GM19372 (cell line): ENCODE results near the gene UBR3.
"Not testable (repeated sequence)": the region's sequence is repeated elsewhere in the genome, so short reads cannot be mapped to it uniquely, and the experiment has no call there.

ENCODE experiments used
- ATAC-seq: cut with Tn5 transposase; IDR thresholded peaks from one replicate; pipeline ENCODE4 v1.9.1; 2021; ENCODE audit warnings: mild to moderate bottlenecking, low read depth, moderate library complexity; ENCODE audit not compliant: unreplicated experiment

The UBR3 gene

DNA sequence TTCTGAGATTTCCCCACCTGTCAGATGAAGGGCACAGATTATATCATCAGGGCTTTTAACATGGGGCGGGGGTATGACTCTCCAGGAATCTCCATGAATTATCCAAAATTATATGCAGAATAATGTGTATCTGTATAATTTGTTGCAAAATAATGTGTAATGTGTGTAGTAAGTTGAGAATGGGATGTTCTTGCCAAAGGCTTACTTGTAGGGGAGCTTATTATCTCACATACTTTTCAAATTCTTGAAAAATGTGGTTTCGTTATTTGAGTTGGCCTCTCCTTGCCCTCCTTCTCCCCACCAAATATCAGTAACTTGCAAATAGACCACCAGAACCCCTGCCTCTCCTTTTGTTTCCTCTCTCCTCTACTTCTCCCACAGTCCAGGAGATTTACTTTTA is 35.6 kb downstream of the UBR3 start:
- no peak for ATAC-seq

DNA sequence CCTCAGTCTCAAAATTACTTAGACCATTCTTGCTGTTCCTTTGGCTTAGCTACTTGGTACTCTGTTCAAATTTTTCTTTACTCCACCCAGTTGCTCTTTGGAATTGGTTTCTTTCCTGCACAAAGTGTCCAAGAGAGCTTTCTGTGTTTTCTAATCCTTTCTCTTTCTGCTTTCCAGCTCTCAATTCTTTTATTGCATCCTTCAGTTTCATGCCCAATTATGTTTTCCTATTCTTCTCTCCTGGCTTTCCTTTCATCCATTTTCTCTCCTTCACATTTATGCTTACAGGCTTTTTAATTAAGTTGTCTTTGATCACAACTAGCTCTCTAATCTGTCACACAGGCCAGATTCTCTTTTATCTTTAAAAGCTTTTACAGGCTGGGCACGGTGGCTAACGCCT is 38.2 kb downstream of the UBR3 start:
- ATAC-seq, result no peak

DNA sequence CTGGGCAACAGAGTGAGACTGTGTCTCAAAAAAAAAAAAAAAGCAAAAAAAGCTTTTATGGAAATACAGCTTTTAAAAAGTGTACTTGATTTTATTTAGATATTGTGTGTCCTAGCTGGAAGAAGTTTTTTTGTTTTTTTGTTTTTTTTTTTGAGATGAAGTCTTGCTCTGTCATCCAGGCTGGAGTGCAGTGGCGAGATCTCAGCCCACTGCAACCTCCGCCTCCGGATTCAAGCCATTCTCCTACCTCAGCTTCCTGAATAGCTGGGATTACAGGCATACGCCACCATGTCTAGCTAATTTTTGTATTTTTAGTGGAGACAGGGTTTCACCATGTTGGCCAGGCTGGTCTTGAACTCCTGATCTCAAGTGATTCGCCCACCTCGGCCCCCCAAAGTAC is 39.0 kb downstream of the UBR3 start:
- ATAC-seq, result not testable (repeated sequence)

DNA sequence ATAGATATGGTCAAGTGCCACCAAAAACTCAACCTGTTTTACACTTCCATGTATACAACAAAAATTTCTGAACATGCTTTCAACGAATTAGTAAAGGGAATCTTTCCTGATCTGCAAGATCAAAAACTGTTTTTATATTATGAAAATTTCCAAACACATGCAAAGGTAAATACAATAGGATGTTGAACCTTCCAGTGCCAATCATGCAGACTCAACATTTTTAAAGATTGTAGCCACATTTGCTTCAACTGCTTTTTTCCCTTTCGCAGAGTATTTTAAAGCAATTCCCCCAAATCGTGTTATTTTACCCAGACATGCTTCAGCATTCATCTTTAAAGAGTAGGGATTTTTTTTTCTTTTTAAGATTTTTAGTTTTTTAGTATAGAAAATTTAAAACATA is 40.3 kb downstream of the UBR3 start:
- ATAC-seq, result no peak

DNA sequence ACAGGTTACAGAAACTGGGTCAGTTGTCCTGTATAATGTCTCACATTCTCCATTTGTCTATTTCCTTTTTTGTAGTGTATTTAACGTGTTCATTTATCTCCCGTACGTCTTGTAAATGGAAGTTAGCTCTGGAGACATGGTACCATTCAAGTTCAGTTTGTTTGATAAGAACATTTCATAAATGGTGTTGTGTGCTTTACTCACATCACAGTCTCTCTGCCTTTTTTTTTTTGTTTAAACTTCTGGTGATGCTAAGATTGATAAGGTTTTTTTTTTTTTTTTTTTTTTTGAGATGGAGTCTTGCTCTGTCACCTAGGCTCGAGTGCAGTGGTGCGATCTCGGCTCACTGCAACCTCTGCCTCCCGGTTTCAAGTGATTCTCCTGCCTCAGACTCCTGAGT is 41.7 kb downstream of the UBR3 start:
- no peak for ATAC-seq

DNA sequence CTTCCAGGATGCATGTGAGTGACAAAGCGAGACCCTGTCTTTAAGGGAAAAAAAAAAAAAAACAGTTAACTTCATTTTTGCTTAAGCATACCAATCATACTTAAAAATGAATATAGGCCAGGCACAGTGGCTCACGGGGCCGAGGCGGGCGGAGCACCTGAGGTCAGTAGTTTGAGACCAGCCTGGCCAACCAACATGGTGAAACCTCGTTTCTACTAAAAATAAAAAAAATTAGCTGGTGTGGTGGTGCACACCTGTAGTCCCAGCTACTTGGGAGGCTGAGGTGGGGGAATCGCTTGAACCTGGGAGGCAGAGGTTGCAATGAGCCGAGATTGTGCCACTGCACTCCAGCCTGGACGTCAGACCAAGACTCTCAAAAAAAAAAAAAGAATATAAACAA is 44.1 kb downstream of the UBR3 start:
- not testable (repeated sequence) for ATAC-seq

DNA sequence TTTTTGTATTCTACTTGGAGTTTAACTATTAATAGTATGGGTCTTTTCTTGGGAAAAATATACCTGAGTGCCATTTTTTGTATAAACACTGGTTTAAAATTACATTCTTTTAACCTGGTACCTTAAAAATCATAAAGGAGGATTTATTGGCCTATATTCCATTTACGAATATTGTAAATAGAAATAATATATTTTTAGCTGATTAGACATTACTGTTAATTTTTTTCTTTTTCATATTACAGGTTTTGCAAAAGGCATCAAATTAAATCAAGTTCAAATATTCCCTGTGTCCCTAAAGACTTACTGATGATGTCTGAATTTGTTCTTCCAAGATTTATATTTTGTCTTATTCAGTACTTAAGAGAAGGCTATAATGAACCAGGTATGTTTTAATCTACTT is 44.7 kb downstream of the UBR3 start:
- ATAC-seq, result no peak

DNA sequence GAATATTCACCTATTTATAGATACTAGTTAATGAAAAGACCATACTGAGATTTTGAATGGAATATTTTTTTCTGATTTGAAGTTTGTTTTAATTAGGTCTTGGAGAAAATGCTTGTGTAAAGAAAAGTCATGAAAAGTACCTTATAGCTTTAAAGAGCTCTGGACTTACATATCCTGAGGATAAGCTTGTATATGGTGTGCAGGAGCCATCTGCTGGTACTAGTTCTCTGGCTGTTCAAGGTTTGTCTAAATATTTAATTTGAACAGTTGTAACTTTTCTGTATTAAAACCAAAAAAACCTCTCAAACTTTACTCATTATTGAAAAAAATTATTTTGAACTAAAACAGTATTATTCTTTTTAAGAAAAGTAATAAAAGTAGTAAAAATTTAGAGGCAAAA is 50.1 kb downstream of the UBR3 start:
- no peak for ATAC-seq

DNA sequence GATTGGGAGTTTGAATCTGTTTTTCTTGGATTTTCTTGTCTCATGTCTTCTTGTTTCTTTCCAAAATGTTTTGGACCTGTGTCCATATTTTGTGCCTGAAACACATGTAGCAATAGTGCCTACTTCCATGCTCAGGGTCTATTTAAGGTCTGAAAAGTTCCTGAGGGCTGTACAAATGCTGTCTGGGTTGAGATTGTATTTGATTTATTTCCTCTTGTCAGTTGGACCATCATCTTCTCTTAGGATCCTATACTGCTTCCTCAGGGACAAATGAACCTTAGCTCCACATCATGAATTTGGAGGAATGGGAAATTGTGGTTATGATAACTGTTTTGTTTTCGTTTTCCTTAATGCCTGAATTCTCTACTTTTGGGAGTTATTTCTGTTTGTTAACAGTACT is 59.9 kb downstream of the UBR3 start:
- no peak for ATAC-seq

DNA sequence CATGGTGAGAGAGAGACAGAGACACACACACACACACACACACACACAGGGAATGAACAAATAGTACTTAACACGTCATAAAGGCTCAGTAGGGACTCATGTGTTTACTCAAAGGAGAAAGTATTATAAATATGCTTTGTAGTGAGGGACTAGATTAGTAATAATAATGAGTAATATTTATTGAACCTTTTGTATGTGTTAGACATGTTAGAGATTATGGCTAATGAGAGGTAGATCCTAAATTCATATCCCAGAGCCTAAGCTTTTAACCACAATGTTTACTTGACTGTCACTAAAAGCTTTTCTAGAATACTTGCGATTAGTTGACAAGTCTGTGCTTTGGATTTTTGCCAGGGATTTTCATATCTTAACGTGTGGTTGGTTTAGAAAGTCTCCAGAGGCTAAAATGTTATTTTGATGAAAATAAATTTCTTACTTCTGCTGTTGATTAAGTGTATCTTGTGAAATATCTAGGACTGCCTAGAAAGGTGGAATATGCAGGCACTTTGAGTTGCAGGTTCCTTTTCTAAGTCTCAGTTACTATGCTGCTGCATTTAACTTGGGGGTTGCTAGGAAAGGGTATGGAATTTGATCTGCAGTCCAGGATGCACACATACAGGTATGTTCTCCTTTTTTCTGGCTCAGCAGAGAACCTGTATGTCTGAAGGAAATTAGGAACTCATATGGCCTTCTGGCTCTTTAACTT is 64.5 kb downstream of the UBR3 start:
- no peak for ATAC-seq

DNA sequence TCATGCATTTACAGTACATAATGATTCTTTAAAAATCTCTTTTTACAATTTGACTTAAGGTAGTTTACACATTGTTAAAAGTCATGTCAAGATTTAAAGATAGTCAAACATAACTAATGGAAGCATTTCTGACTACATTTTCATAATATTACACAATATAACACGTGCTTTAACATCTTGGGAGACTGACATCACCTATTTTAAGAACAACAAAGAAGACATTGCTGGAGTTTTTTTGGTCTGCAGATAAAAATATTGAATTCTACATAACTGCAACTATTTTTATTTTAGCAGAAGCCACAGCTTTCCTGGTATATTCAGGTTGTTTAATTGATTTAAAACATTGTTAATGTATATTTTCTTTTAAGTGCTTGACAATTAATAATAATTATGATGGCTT is 65.7 kb downstream of the UBR3 start:
- no peak for ATAC-seq

DNA sequence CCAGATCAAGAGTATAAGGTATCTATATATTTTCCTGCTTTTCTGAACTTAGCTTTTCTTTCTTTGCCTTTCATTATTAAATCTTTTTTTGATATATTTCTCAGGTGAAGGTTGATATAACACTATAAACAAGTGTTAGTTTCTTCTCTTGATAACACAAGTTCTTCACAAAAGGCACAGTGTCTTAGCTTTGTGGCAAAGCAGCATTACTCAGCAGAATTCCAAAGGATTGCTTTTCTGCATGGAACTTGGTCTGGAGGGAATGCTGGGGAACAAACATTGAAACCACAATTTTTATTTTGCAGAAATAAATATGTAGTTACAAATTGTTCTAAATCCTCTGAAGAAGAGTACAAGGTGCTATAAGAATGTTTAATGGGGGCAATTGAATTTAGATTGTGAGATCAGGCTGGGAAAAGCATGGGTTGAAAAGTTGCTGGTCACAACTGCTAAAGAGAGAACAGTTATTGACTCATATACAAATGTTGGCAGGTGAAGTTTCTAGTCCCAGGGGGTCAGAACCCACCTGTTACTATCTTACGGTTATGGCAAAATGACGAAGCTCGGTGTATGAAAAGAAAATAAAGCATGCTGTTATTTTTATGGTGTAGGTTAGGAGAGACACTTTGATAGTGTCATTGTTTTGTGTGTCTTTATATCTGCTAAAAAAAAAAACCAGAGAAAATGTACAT is 68.2 kb downstream of the UBR3 start:
- no peak for ATAC-seq

DNA sequence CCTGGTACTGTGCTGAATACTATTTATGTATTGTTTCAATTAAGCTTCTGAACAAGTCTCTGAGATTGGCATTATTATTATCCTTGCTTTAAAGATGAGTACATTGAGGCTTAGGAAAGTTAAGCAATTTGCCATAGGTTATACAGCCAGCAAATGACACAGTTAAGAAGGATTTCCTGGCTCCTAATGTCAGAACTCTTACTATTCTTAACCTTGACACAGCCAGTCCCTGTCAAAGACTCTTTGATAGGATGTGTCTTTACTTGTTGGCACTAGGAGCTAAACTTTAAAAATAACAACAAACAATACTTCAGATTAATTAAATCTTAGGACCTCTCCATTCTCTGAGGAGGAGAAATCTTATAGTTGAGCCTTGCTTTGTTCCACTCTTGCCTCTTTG is 70.6 kb downstream of the UBR3 start:
- no peak for ATAC-seq

DNA sequence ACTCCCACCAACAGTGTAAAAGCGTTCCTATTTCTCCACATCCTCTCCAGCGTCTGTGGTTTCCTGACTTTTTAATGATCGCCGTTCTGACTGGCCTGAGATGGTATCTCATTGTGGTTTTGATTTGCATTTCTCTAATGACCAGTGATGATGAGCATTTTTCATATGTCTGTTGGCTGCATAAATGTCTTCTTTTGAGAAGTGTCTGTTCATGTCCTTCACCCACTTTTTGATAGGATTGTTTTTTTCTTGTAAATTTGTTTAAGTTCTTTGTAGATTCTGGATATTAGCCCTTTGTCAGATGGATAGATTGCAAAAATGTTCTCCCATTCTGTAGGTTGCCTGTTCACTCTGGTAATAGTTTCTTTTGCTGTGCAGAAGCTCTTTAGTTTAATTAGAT is 72.8 kb downstream of the UBR3 start:
- ATAC-seq, result not testable (repeated sequence)

DNA sequence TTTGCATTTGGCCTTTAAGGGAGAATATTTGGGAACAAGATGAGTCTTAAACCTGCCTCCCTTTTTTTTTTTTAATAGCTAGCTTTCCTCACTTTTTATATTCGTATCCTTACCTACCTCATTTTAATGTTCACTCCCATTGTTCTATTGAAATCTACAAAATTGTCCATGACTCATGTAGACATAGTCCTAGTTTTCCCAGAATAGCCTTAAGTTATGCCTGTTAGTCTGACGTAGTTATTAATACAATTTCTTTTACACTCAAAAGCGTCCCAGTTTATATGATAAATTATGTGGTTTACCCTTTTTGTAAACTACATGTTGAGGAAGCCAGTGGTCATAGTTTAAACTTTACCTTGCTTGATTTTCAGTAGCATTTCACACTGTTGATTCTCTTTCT is 73.4 kb downstream of the UBR3 start:
- ATAC-seq, result no peak

DNA sequence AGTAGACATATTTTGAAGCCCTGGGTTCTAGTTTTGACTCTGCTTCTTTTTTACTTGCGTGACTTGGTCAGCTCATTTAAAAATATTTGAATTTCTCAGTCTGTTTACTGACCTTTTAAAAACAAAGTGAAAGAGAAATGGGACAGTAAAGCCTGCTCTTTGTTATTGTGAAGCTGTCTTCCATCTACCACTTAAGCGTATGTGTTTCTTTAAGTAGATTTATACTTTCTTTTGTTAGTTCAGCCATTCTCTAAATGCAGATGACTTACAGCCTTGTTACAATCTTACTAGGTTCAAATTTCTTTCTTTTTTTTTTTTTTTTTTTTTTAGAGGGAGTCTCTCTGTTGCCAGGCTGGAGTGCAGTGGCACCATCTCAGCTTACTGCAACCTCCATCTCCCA is 79.5 kb downstream of the UBR3 start:
- no peak for ATAC-seq

DNA sequence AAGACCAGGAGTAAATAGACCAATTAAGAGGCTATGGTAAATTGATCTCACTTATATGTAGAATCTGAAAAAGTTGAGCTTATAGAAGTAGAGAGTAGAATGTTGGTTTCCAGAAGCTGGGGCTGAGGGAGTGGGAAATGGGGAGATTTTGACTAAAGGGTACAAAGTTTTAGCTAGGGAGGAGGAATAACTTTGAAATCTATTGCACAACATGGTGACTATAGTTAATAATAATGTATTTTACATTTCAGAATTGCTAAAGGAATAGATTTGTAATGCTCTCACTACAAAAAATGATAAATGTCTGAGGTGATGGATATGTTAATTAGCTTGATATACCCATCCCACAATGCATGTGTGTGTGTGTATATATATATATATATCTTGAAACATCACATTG is 82.1 kb downstream of the UBR3 start:
- ATAC-seq, result no peak

DNA sequence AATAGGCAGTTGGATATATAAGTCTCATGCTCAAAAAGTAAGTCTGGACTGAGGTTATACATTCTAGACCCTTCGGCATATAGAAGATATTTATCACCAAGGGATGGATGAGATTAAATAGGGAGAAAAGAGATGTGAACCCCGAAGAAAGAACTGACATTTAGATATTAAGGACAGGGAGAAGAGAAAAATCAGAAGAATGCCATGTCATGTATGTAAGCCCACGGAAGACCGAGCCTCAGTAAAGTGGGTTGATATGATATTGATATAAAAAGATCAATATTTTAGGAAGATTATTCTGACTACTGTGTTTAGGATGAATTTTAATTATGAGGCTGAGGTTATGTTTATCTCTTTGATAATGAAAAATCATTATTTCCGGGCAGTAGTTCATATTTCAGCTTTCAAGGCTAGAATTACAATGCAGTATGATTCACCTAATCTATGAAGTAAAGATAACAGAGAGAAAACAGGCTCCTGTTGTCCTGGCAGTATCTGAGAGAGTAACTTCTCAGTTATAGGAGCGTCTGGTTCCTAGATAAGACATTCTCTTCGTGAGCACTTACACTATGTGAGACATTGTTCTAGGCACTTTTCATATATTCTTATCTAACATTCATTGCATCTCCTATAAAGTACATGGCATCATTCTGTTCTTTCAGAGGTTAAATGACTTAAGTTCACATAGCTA is 83.0 kb downstream of the UBR3 start:
- ATAC-seq, result no peak

DNA sequence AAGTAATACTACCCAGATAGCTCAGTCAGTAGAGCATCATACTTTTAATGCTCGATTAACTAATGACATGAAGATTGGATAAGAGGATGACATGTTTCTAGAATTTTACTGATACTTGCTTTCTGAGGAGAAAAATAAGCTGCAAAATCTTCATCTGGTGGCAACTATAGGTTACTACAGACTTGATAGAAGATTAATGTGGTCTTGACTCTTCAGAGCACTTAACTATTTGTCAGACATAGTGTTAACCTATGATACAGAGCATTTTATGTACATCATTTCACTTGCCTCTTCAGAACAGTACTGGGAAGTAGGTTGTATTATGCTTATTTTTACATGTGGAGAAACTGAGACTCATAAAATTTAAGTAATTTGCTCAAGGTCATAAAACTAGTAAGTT is 83.9 kb downstream of the UBR3 start:
- no peak for ATAC-seq

DNA sequence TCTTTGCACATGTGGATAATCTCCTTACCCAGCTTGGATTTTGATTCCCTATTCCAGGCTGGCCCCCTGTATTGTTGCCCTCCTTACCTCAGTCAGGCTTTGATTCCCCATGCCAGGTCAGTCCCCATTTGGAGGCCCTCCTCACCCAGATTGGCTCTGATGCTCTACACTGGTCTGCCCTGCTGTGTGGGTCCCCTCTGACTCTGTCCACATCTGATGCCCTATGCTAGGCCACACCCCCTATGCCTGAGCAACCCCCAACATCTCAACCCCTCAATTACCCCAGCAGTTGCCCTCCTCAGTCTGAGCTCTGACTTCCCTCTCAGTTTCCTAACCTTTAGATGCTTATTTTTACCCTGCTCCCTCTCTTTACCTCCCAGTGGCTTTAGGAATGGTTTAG is 89.4 kb downstream of the UBR3 start:
- no peak for ATAC-seq

DNA sequence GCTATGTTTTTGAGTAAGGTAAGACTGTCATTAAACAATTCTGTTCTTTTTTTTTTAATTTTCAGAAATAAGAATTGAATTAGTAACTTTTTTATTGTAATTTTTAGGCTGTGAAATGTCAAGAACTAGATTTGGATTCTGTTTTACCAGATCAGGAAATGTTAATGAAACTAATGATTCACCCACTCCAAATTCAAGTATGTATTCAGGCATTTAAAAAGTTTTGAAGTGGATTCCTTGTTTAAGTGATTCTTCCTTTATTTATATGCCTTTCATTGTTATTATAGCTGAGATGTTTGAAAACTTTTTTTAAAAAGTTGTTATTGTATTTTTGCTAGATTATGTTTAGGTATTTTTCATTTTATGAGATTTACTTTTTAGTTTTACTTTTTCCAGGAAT is 96.7 kb downstream of the UBR3 start:
- no peak for ATAC-seq

DNA sequence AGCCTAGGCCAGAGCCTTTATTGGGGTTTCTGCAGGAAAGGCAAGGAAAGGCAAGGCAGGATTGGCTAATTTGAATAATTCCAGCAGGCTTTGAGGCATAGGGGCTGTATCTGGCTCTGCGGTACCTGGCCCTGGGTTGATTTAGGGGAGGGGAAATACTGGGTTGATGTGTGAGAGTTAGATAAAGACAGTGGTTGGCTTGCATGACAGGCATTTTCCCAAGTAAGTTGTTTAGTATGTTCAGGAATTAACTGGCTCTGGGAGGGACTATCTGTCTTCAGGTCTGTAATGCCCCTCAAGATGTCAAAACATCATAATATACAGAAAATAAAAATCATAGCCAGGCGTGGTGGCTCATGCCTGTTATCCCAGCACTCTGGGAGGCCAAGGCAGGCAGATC is 98.7 kb downstream of the UBR3 start:
- ATAC-seq, result no peak
